Suprapubic skin (tissue), 4 donors: ENCODE measurements around the gene LRIG3.

Experiments
- EP300 ChIP-seq: sonication (generic); formaldehyde crosslinking; IDR thresholded peaks from one replicate; pipeline ENCODE4 v1.6.1; 2017; ENCODE audit warnings: antibody characterized with exemption
- POLR2A ChIP-seq, 2 donors: fragments of 450-650 bp; IDR thresholded peaks; one replicate each; pipeline ENCODE4 v1.6.1; 2017; ENCODE audit warnings: antibody characterized with exemption in 2 of 2, mild to moderate bottlenecking in 2 of 2, moderate library complexity in 2 of 2
- POLR2AphosphoS5 ChIP-seq, 3 donors: sonication (generic); formaldehyde crosslinking; IDR thresholded peaks; one replicate each; pipeline ENCODE4 v1.6.1; 2017; ENCODE audit warnings: antibody characterized with exemption in 3 of 3
- TF ChIP-seq, protein P1 (sequence below), 2 donors: fragments of 200-600 bp in 1 of 2; fragments of 450-650 bp in 1 of 2; sonication (generic) in 1 of 2; IDR thresholded peaks; one replicate each; pipeline ENCODE4 v1.5.1; 2016 to 2019; ENCODE audit warnings: antibody characterized with exemption in 2 of 2, mild to moderate bottlenecking in 1 of 2, moderate library complexity in 1 of 2

- TF ChIP-seq, protein P1, sequence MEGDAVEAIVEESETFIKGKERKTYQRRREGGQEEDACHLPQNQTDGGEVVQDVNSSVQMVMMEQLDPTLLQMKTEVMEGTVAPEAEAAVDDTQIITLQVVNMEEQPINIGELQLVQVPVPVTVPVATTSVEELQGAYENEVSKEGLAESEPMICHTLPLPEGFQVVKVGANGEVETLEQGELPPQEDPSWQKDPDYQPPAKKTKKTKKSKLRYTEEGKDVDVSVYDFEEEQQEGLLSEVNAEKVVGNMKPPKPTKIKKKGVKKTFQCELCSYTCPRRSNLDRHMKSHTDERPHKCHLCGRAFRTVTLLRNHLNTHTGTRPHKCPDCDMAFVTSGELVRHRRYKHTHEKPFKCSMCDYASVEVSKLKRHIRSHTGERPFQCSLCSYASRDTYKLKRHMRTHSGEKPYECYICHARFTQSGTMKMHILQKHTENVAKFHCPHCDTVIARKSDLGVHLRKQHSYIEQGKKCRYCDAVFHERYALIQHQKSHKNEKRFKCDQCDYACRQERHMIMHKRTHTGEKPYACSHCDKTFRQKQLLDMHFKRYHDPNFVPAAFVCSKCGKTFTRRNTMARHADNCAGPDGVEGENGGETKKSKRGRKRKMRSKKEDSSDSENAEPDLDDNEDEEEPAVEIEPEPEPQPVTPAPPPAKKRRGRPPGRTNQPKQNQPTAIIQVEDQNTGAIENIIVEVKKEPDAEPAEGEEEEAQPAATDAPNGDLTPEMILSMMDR (IDR thresholded peaks at IDR 0.05): no peak
- TF ChIP-seq EP300 (no peak), POLR2A (IDR thresholded peaks at IDR 0.05) (no peak), POLR2AphosphoS5 (IDR thresholded peaks at IDR 0.05) (no peak)
These were observed 33.7 kb upstream of the LRIG3 start for GRCh38 chr12:58954002-58954401.
